Measurements from ENCODE around the gene C9orf85. TPM values are rescaled to one million over a fixed set of nuclear protein-coding genes. Genes with fewer than 3 reads are reported as not detected.
"Not testable (repeated sequence)": the region's sequence is repeated elsewhere in the genome, so short reads cannot be mapped to it uniquely, and the experiment has no call there.

The C9orf85 gene
- total RNA-seq, 1 experiment from 2014 or later = 9.4 TPM

- Histone ChIP-seq H3K27me3 (no peaks in the 10 kb centered on the region), H3K36me3 (no peaks in the 10 kb centered on the region), H3K9me3 (no peaks in the 10 kb centered on the region), H3K4me3 (no peak overlapping the region)
- DNase-seq = no peak
Measured at GRCh38 chr9:71968541-71969090, 57.2 kb downstream of the C9orf85 start.

GRCh38 chr9:71975833-71976232 is 64.4 kb downstream of the C9orf85 start:
- Histone ChIP-seq H3K36me3 (no peaks in the 10 kb centered on the region), H3K27me3 (no peaks in the 10 kb centered on the region), H3K9me3 (no peaks in the 10 kb centered on the region), H3K4me3 (no peak overlapping the region)
- no peak for DNase-seq

- no peaks in the 10 kb centered on the region for H3K27me3 ChIP-seq
- H3K9me3 ChIP-seq = no peaks in the 10 kb centered on the region
- no peak overlapping the region for H3K4me3 ChIP-seq
- DNase-seq = no peak
- no peaks in the 10 kb centered on the region for H3K36me3 ChIP-seq
Measured at GRCh38 chr9:71977003-71977402, 65.6 kb downstream of the C9orf85 start.

GRCh38 chr9:71980266-71981190 is 69.1 kb downstream of the C9orf85 start:
- DNase-seq = no peak
- H3K36me3 ChIP-seq = no peaks in the 10 kb centered on the region
- no peaks in the 10 kb centered on the region for H3K9me3 ChIP-seq
- no peaks in the 10 kb centered on the region for H3K27me3 ChIP-seq
- no peak overlapping the region for H3K4me3 ChIP-seq

GRCh38 chr9:71981944-71982343 is 70.5 kb downstream of the C9orf85 start:
- Histone ChIP-seq H3K4me3 (no peak overlapping the region), H3K9me3 (no peaks in the 10 kb centered on the region), H3K27me3 (no peaks in the 10 kb centered on the region), H3K36me3 (no peaks in the 10 kb centered on the region)
- no peak for DNase-seq

GRCh38 chr9:71984403-71984802 is 73.0 kb downstream of the C9orf85 start:
- Histone ChIP-seq H3K27me3 (no peaks in the 10 kb centered on the region), H3K36me3 (no peaks in the 10 kb centered on the region), H3K4me3 (no peak overlapping the region), H3K9me3 (no peaks in the 10 kb centered on the region)
- peak; percentile 68 for DNase-seq

- DNase-seq = no peak
- no peaks in the 10 kb centered on the region for H3K9me3 ChIP-seq
- H3K4me3 ChIP-seq = no peak overlapping the region
- H3K27me3 ChIP-seq = no peaks in the 10 kb centered on the region
- H3K36me3 ChIP-seq = no peaks in the 10 kb centered on the region
Measured at GRCh38 chr9:71984831-71985281, 73.4 kb downstream of the C9orf85 start.

GRCh38 chr9:71985297-71985911 is 74.0 kb downstream of the C9orf85 start:
- H3K4me3 ChIP-seq = no peak overlapping the region
- no peaks in the 10 kb centered on the region for H3K27me3 ChIP-seq
- H3K9me3 ChIP-seq = no peaks in the 10 kb centered on the region
- no peak for DNase-seq
- no peaks in the 10 kb centered on the region for H3K36me3 ChIP-seq

- no peaks in the 10 kb centered on the region for H3K36me3 ChIP-seq
- no peak overlapping the region for H3K4me3 ChIP-seq
- H3K27me3 ChIP-seq = no peaks in the 10 kb centered on the region
- no peak for DNase-seq
- H3K9me3 ChIP-seq = no peaks in the 10 kb centered on the region
Measured at GRCh38 chr9:71986900-71987299, 75.5 kb downstream of the C9orf85 start.

GRCh38 chr9:71987471-71988371 is 76.3 kb downstream of the C9orf85 start:
- no peak for DNase-seq

GRCh38 chr9:71990466-71990865 is 79.0 kb downstream of the C9orf85 start:
- Histone ChIP-seq H3K36me3 (no peaks in the 10 kb centered on the region), H3K4me3 (no peak overlapping the region), H3K27me3 (no peaks in the 10 kb centered on the region), H3K9me3 (no peaks in the 10 kb centered on the region)
- DNase-seq = no peak

More at GRCh38 chr9:71987471-71988371, 76.3 kb downstream of the C9orf85 start:
- Histone ChIP-seq H3K4me3 (no peak overlapping the region), H3K36me3 (no peaks in the 10 kb centered on the region), H3K27me3 (no peaks in the 10 kb centered on the region), H3K9me3 (no peaks in the 10 kb centered on the region)

- DNase-seq = no peak
- Histone ChIP-seq H3K9me3 (no peaks in the 10 kb centered on the region), H3K4me3 (no peak overlapping the region), H3K36me3 (no peaks in the 10 kb centered on the region), H3K27me3 (no peaks in the 10 kb centered on the region)
Measured at GRCh38 chr9:72005451-72005850, 94.0 kb downstream of the C9orf85 start.

GRCh38 chr9:72006501-72006900 is 95.1 kb downstream of the C9orf85 start:
- Histone ChIP-seq H3K9me3 (no peaks in the 10 kb centered on the region), H3K36me3 (no peaks in the 10 kb centered on the region), H3K4me3 (no peak overlapping the region), H3K27me3 (no peaks in the 10 kb centered on the region)
- DNase-seq = peak; percentile 14

GRCh38 chr9:72007726-72008125 is 96.3 kb downstream of the C9orf85 start:
- not testable (repeated sequence) for DNase-seq, H3K4me3 ChIP-seq

GRCh38 chr9:72012646-72013045 is 101.2 kb downstream of the C9orf85 start:
- DNase-seq = no peak
- H3K4me3 ChIP-seq = no peak overlapping the region
- H3K27me3 ChIP-seq = no peaks in the 10 kb centered on the region
- H3K9me3 ChIP-seq = no peaks in the 10 kb centered on the region
- no peaks in the 10 kb centered on the region for H3K36me3 ChIP-seq

More at GRCh38 chr9:72007726-72008125, 96.3 kb downstream of the C9orf85 start:
- not testable (repeated sequence) for H3K27me3 ChIP-seq, H3K36me3 ChIP-seq, H3K9me3 ChIP-seq

GRCh38 chr9:72013292-72013760 is 101.9 kb downstream of the C9orf85 start:
- no peaks in the 10 kb centered on the region for H3K9me3 ChIP-seq
- no peak overlapping the region for H3K4me3 ChIP-seq
- no peak for DNase-seq
- no peaks in the 10 kb centered on the region for H3K27me3 ChIP-seq
- H3K36me3 ChIP-seq = no peaks in the 10 kb centered on the region
